KG1 (cell line): ENCODE data around the gene SP3.

Experiments used
- DNase-seq: peaks from one replicate; lab custom pipeline; 2025; lab: John Stamatoyannopoulos, UW

Gene SP3

DNA sequence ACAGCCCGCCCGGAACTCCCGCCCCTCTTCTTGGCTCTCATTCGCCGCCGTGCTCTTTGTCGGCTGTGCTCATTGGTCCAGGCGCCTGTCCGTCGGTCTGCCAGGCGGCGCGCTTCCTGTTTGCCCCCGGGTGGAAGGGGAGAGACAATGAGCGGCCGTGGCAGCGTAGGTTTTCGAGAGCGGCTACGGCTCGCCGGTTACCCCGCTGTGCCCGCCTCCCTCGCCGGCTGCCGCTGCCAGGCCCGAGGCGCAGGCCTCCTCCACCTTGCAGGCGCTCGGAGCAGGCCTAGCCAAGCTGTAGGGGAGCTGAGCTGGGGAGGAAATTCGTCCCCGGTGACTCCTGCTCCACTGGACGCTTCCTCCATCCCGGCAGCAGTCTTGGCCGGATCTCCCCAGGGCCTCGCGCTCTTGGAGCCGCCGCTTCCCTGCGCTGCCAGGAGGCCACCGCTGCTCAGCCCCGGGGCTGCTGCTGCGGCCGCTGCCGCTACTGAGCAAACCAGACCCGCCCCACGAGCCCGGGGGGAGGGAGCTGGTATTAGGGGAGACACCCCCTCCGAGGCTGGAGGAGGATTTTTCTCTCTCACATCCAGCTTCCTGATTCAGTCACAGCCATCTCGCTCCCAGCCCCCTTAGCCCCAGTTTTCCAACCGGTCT is at the start of gene SP3:
Gene SP3 (minus strand): TSS at position 2 of the 654 bp plus-strand sequence. CDS start 202 bp downstream, outside the sequence.
- DNase-seq = peak; percentile 91

DNA sequence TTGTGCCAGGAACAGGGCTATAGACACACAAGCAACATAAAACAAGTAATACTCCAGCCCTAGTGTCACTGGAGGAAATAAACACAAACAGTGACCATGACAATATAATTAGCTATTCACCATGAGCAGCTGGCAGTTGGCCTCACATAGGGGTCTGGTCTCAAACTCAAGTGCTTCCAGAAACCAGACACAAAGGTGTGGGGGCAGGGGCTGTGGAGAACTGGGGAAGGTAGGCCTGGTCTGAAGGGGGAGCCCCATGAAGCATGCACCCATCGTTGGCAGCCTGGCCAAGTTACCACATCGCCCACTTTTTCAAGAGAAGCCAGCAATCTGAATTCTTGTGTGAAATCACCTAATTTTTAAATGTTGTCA is 49.5 kb upstream of the SP3 start:
- no peak for DNase-seq

DNA sequence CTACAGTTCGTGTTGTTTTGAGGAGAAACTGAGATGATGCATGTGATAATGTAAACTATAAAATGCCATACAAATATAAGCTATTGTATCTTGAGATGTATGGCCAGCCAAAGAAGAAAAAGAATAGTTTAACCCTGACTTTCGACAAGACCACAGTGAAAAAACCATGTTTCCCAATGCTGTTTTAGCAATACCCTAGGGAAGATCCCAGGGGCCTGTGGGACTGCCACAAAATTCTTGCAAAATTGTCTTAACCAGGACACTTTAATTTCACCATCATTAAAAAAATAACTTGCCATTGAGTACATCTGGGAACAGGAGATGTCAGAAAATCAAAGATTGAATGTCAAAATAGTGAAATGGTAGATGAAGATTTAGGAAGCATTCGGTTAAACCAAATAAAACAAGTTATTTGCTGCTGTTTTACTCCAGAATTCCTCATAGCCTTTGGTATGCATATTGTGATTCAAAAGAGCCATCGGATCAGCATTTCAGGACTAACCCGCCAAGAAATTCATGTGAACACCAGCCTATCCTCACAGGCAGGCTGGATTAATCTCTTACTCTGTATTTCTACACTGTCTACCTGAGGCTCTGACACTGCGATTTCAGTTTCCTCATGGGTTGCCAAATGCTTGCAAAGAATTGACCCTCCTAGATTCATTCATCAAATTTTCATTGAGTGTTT is 49.0 kb upstream of the SP3 start:
- DNase-seq = no peak

GRCh38 chr2:174013315-174013751 is 48.2 kb upstream of the SP3 start:
- no peak for DNase-seq

DNA sequence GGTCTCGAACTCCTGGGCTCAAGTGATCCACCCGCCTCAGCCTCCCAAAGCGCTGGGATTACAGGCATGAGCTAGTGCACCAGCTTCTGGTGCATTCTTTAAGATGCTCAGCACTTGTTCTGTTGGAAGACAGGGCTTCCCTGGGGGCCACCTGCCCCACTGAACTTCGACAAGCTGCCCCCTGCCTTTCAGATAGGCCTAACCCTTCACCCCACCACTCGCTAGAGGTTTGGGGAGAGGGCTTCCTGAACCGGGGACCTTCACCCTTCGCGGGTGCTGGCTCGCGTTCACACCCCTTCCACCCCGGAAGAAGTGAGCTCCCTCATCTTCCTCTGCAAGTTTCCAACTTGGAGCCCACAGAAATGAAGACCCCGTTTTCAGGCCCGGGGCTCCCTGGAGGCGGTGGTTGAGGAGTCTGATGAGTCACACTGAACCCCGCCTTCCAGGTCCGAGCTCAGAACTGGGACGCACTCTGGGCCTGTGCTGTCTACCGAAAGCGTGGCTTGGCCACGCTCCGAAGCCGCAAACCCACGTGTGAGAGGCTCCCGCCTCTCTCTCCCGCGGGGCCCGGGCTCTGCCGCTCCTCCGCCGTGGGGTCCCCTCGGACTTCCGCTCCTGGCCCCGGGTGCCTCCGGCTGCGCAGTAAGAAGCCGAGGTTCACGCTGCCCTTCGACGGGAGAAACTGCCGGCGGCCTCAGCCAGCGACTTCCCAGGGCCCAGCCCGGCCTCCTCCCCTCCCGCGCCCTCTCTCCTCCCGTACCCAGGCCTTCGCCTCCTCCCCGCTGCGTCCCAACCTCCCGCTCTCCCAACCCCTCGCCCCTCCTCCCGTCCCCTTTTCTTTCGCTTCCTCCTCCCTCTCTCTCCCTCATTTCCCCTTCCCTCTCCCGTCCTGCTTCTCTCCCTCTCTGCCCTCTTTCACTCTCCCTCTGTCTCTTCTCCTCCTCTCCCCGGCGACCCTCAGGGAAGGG is 47.5 kb upstream of the SP3 start:
- no peak for DNase-seq

DNA sequence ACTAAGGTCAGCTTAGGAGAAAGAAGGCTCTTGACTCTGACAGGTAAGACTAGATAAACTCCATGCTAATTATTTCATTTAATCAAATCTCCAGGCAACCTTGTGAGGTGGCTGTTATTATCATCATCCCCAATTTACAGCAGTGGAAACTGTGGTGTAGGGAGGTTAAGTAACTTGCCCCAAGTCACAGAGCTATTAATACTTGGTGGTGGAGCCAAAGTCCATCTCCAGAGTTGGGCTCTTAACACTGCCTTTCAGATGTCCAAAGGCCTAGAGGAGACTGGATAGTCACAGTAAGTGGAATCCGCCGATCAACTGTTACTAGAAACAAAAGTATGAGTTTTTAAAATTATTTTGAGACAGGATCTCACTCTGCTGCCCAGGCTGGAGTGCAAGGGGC is 46.6 kb upstream of the SP3 start:
- no peak for DNase-seq

DNA sequence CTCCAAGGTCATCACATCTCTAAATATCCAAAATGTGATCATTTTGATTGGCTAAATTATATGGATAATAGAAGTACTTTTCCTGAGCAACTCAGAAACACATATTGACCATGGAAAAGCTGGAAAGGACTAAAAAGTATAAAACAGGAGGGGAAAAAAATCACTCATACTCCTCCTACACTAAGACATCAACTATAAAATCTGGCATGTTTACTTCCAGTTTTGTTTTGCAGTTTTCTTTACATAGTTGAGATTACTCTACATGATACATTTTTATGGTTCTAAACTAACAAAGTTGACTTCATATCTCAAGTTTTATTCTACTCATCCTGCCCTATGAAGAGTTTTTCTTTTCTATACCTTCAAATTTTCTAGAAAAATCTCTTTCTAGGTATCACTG is 46.0 kb upstream of the SP3 start:
- DNase-seq = no peak

DNA sequence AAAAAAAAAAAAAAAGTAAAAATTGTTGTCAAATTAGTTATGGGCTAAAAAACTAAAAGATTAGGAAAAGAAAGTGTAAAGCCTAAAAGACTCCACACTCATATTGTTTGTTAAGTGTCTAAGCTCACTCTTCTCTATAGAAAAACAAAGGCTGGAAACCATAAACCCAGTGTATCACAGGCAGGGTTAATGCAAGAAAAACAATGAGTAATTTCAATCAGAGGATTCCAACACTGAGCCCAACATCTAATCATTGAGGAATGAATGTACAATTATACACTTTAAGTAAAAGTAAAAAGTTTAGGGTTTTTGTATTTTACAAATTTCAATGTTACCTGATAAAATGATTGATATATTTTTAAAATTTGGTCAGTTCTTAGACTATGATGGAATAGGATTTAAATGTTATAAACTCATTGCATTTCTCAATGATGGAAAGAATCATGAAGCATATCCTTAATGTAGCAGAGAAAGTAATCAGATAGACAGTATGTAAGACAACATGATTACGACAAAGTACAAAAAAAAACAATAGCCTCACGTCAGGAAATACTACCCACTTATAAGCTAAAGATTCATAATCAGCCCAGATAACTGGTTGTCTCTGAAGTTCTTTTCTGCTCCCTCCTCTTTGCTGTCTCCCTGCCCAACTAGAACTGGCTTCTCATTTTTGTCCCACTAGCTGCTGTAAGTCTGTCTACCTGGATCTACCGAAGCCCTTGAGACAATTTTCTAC is 44.5 kb upstream of the SP3 start:
- no peak for DNase-seq

- DNase-seq = no peak
These were observed 43.5 kb upstream of the SP3 start for GRCh38 chr2:174008720-174009119.

GRCh38 chr2:174007010-174007409 is 41.8 kb upstream of the SP3 start:
- no peak for DNase-seq

DNA sequence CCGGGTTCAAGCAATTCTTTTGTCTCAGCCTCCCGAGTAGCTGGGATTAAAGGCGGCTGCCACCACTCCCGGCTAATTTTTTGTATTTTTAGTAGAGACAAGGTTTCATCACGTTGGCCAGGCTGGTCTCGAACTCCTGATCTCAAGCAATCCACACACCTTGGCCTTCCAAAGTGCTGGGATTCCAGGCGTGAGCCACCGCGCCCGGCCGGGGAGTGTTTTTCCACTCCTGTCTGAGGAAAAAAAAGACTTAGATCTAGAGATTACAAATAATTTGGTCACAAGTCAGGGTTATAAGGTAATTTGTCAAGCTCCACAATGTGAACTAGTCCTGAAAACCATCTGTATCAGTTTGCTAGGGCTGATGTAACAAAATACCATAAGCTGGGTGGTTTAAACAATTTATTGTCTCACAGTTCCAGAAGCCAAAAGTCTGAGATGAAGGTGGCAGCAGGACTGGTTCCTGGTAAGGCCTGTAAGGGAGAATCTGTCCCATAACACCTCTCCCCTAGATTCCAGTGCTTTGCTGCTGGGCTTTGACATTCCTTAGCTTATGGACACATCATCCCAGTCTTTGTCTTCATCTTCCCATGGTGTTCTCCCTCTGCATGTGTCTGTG is 40.7 kb upstream of the SP3 start:
- DNase-seq = no peak

DNA sequence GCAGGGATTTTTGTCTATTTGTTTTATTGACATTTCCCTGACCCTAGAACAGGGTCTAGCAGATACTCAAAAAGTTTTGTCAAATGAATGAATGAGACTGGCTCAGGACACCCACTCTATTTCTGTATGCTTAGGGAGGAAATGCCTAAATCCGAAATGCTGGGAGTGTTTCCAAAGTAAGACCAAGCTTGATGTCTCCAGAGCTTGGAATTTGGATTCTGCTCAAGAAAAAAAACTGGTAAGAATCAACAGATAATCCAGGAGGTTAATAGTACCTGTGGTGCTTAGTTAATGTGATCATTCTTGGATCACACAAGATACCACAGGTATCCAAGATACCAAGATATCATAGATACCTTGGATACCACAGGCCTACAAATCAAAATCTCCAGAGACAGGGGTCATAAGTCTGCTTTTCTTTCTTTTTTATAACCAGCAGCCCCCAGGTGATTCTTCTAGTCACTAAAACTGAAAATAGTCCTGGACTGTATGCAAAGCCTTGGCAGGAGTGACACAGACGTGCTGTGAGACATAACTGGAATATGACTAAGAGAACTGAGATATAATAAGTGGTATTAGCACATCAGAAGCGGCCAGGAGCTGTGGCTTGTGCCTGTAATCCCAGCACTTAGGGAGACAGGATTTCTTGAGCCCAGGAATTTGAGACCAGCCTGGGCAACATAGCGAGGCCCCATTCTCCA is 39.9 kb upstream of the SP3 start:
- DNase-seq = no peak

DNA sequence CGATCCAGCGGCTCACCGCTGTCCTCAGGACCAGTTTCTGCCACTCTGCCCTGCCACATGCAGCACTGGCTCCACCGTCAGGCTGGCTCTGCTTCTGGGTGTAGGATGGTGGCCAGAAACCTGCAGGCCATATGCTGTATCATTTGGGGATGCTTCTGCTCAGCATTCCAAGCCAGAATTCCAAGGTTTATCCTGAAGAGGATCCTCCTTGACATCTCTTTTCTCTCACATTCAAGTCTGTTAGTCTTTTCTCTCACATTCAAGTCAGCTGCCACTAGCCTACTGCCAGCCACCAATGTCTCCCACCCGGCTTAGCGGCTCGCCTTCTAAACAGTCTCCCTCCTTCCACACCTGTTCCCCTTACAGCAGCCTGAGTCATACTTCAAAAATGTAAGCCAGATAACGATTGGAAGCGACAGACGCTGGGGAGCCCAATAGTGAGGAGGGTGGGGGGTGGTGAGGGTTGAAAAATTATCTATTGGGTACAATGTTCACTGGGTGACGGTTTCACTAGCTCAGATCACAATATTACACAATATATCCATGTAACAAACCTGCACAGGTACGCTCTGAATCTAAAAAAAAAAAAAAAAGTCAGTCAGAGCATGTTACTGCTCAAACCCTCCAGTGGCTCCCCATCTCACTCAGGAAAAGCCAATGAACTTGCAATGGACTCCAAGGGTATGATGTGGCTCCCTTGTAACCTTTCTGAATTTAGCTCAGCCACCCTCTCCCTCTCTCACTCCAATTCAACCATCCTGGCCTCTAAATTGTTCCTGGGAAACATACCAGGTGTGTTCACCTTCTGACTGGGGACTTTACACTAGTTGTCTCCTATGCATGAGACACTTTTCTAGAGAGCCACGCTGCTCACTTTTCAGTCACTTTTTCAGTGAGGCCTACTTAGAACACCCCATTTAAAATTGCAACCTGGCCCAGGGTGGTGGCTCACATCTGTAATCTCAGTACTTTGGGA is 38.8 kb upstream of the SP3 start:
- no peak for DNase-seq

DNA sequence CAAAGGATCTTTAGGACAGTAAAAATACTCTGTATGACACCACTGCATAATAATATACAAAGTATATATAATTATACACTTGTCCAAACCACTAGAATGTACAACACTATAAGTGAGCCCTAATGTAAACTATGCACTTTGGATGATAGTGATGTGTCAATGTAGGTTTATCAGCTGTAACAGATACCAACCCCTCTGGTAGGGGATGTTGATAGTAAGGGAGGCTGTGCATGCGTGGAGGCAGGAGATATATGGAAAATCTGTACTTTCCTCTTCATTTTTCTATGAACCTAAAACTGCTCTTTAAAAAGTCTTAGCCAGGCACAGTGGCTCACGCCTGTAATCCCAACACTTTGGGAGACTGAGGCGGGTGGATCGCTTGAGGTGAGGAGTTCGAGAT is 37.5 kb upstream of the SP3 start:
- no peak for DNase-seq

DNA sequence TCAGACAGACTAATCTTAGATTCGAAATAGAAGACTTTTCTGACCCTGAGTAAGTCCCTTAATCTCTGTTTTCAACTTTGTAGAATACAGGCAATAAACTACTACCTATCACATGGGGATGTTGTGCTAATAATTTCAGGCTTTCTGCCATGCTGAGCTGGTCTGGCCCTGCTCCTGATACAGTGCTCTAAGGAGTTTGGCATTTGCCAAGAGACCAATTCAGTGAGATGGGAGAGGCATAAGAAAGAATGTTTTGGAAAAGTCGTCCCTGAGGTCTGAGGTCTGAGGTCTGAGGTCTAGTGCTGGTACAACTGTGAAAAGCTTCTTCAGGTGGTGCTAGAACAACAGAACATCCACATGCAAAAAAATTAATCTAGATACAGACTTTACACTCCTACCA is 35.9 kb upstream of the SP3 start:
- no peak for DNase-seq

GRCh38 chr2:173999724-174000123 is 34.6 kb upstream of the SP3 start:
- DNase-seq = no peak

DNA sequence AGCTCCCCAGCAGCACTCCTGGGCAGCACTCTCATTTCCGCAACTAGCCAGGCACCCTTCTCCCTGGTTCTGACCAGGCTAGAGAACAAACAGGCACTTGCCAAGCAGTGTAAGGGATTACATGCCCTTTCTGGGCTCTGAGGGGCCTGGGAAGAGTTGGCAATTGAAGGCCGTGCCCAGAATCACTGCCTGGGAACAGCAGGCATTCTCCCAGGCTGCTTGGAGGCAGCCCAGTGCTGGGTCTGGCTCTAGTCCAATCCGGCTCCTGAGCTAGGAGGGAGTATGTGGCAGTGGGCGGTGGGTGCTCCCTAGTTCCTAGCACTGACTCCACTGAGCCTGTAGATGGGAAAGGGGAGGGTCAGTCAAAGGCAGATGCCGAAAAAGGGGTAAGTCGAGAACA is 34.1 kb upstream of the SP3 start:
- DNase-seq = no peak

GRCh38 chr2:173998386-173998785 is 33.2 kb upstream of the SP3 start:
- no peak for DNase-seq

DNA sequence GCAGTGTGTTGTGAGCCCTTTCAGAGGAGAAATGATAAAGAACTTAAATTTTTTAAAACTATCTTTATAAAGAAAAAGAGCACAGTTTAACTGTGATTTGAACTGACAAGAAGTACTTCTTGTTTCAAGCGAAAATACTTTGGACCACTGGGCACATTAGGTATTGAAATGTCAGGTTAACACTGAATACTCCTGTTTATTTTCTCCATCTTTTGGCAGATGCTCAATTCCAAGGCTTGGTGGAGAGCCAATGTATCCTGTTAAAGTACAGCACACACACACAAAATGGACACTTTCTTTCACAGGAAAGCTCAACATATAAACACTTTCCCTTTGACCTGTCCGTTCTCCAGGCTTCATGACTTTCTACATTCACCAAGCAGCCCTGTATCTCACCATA is 32.6 kb upstream of the SP3 start:
- DNase-seq = no peak

GRCh38 chr2:173997269-173997668 is 32.1 kb upstream of the SP3 start:
- peak; percentile 53 for DNase-seq
